ENCODE results near the gene KLHL2.
"Not testable (repeated sequence)": the region's sequence is repeated elsewhere in the genome, so short reads cannot be mapped to it uniquely, and the experiment has no call there.

Gene KLHL2

GRCh38 chr4:165236852-165237251 is 29.5 kb downstream of the KLHL2 start:
- not testable (repeated sequence) for DNase-seq

- DNase-seq: not testable (repeated sequence)
Measured at GRCh38 chr4:165238041-165238640, 30.8 kb downstream of the KLHL2 start.

- DNase-seq: not testable (repeated sequence)
Measured at GRCh38 chr4:165240761-165241160, 33.4 kb downstream of the KLHL2 start.

GRCh38 chr4:165244148-165244547 is 36.8 kb downstream of the KLHL2 start:
- DNase-seq: not testable (repeated sequence)

- not testable (repeated sequence) for DNase-seq
Measured at GRCh38 chr4:165244587-165245186, 37.3 kb downstream of the KLHL2 start.

- DNase-seq: no peak
Measured at GRCh38 chr4:165248102-165248501, 40.7 kb downstream of the KLHL2 start.

- DNase-seq: not testable (repeated sequence)
Measured at GRCh38 chr4:165248904-165249303, 41.5 kb downstream of the KLHL2 start.

GRCh38 chr4:165254771-165255170 is 47.4 kb downstream of the KLHL2 start:
- not testable (repeated sequence) for DNase-seq

GRCh38 chr4:165255439-165255838 is 48.1 kb downstream of the KLHL2 start:
- DNase-seq: not testable (repeated sequence)

GRCh38 chr4:165256074-165256659 is 48.8 kb downstream of the KLHL2 start:
- DNase-seq: not testable (repeated sequence)

GRCh38 chr4:165259776-165260175 is 52.4 kb downstream of the KLHL2 start:
- not testable (repeated sequence) for DNase-seq

- not testable (repeated sequence) for DNase-seq
Measured at GRCh38 chr4:165262306-165262705, 54.9 kb downstream of the KLHL2 start.

- not testable (repeated sequence) for DNase-seq
Measured at GRCh38 chr4:165263466-165263865, 56.1 kb downstream of the KLHL2 start.

GRCh38 chr4:165269931-165270330 is 62.6 kb downstream of the KLHL2 start:
- not testable (repeated sequence) for DNase-seq

- not testable (repeated sequence) for DNase-seq
Measured at GRCh38 chr4:165273443-165273842, 66.1 kb downstream of the KLHL2 start.

GRCh38 chr4:165275357-165275756 is 68.0 kb downstream of the KLHL2 start:
- not testable (repeated sequence) for DNase-seq

GRCh38 chr4:165279531-165279930 is 72.2 kb downstream of the KLHL2 start:
- DNase-seq: not testable (repeated sequence)

GRCh38 chr4:165284697-165285096 is 77.3 kb downstream of the KLHL2 start:
- DNase-seq: not testable (repeated sequence)

GRCh38 chr4:165286619-165287340 is 79.4 kb downstream of the KLHL2 start:
- not testable (repeated sequence) for DNase-seq

GRCh38 chr4:165288226-165288625 is 80.9 kb downstream of the KLHL2 start:
- DNase-seq: no peak

- DNase-seq: no peak
Measured at GRCh38 chr4:165288639-165289422, 81.5 kb downstream of the KLHL2 start.

GRCh38 chr4:165289423-165289785 is 82.0 kb downstream of the KLHL2 start:
- no peak for DNase-seq

GRCh38 chr4:165293061-165293460 is 85.7 kb downstream of the KLHL2 start:
- DNase-seq: no peak
